T-cell (primary cell): ENCODE results near the gene CAPN11. TPM values are rescaled to one million over a fixed set of nuclear protein-coding genes. Genes with fewer than 3 reads are reported as not detected.
"Not testable (repeated sequence)": the region's sequence is repeated elsewhere in the genome, so short reads cannot be mapped to it uniquely, and the experiment has no call there.

Experiments
- ATAC-seq, 4 experiments: fragments of 200-7000 bp in 3 of 4; fragments of 150-1000 bp in 1 of 4; cut with Tn5 transposase; replicated peaks in 1 of 4; 1 replicate in 3 of 4; 2 replicates in 1 of 4; pipeline ENCODE4 v1.10.0; 2021; ENCODE audit warnings: moderate library complexity in 3 of 4, mild to moderate bottlenecking in 2 of 4, moderate number of reproducible peaks in 1 of 4
- CTCF ChIA-PET, 2 donors: fragments of 300-600 bp; sonication (Branson Sonifier 250); formaldehyde crosslinking; loops; one replicate each; lab custom pipeline; 2022; ENCODE audit warnings: antibody characterized with exemption in 2 of 2; lab: Charles Lee
- POLR2A ChIA-PET, 2 donors: fragments of 300-600 bp; sonication (Branson Sonifier 250); formaldehyde crosslinking; loops; one replicate each; lab custom pipeline; 2022; ENCODE audit warnings: antibody characterized with exemption in 2 of 2; lab: Charles Lee
- DNase-seq, 35 experiments: peaks; one replicate each; pipeline versions ENCODE4 v3.0.0 to v3.0.0-alpha.2; 2013 to 2023
- H3K27ac ChIP-seq: one replicate; pipeline ENCODE4 v1.5.1; 2013; ENCODE audit warnings: low read length
- H3K27me3 ChIP-seq, 2 experiments: replicated peaks in 1 of 2; 1 replicate in 1 of 2; 2 replicates in 1 of 2; pipeline versions ENCODE4 v1.6.1 to v1.7.0; 2013; ENCODE audit warnings: low read length in 1 of 2, mixed read lengths in 1 of 2; ENCODE audit not compliant: control insufficient read depth in 2 of 2, insufficient read depth in 2 of 2; ENCODE audit errors: extremely low read depth in 1 of 2
- H3K36me3 ChIP-seq, 2 donors: 1 replicate in 1 of 2; 2 replicates in 1 of 2; pipeline versions ENCODE4 v1.6.1 to v1.7.0; 2013; ENCODE audit warnings: low read length in 1 of 2; ENCODE audit not compliant: control insufficient read depth in 2 of 2, insufficient read depth in 1 of 2; ENCODE audit errors: extremely low read depth in 1 of 2
- H3K4me1 ChIP-seq, 2 experiments: 1 replicate in 1 of 2; 2 replicates in 1 of 2; pipeline versions ENCODE4 v1.6.1 to v1.7.0; 2013; ENCODE audit warnings: low read length in 2 of 2, mixed read lengths in 1 of 2; ENCODE audit not compliant: insufficient read depth in 2 of 2, control insufficient read depth in 1 of 2; ENCODE audit errors: extremely low read depth in 1 of 2
- H3K4me3 ChIP-seq, 2 donors: 1 replicate in 1 of 2; 2 replicates in 1 of 2; pipeline versions ENCODE4 v1.5.1 to v1.7.0; 2013; ENCODE audit warnings: mild to moderate bottlenecking in 2 of 2, low read length in 1 of 2, moderate library complexity in 1 of 2; ENCODE audit not compliant: control insufficient read depth in 1 of 2; ENCODE audit errors: extremely low read depth in 1 of 2
- H3K9me3 ChIP-seq: 2 replicates; pipeline ENCODE4 v1.7.0; 2013
- H3K27ac Mint-ChIP-seq, 2 donors: one replicate each; pipeline ENCODE4 v1.8.0; 2020 to 2021; ENCODE audit warnings: mild to moderate bottlenecking in 2 of 2, mixed read lengths in 2 of 2
- H3K27me3 Mint-ChIP-seq, 2 donors: one replicate each; pipeline ENCODE4 v1.8.0; 2021 to 2022; ENCODE audit warnings: mixed read lengths in 2 of 2
- H3K36me3 Mint-ChIP-seq: one replicate; pipeline ENCODE4 v1.8.0; 2021; ENCODE audit warnings: mixed read lengths
- H3K4me1 Mint-ChIP-seq, 3 donors: one replicate each; pipeline ENCODE4 v1.8.0; 2020 to 2022; ENCODE audit warnings: mixed read lengths in 3 of 3, mild to moderate bottlenecking in 1 of 3
- H3K4me3 Mint-ChIP-seq, 3 donors: one replicate each; pipeline ENCODE4 v1.8.0; 2020 to 2022; ENCODE audit warnings: mild to moderate bottlenecking in 3 of 3, mixed read lengths in 3 of 3, moderate library complexity in 3 of 3
- H3K9me3 Mint-ChIP-seq, 3 donors: one replicate each; pipeline ENCODE4 v1.8.0; 2020 to 2022; ENCODE audit warnings: mixed read lengths in 3 of 3
- WGBS: methylation state at CpG from one replicate; pipeline ENCODE4 v1.1.5; 2013; ENCODE audit warnings: missing lambda C conversion rate; ENCODE audit not compliant: insufficient coverage; 5-methylcytosine and 5-hydroxymethylcytosine counted together
- total RNA-seq, 35 experiments: library from RNA in 6 of 35; stranded (reverse) in 6 of 35; fragments of 120-200 nt in 1 of 35; gene quantifications; one replicate each; pipeline versions ENCODE4 v1.2.1 to v1.2.4 and lab custom pipeline; 2013 to 2026

Gene CAPN11
- total RNA-seq, 5 donors from 2014 or later (not counting 1 experiment from before 2014, with no cell fraction given): 0.79 TPM; not detected in 4

- H3K4me3 ChIP-seq: no peak overlapping the region
- Mint-ChIP-seq H3K36me3 (no peaks in the 10 kb centered on the region), H3K4me3 (no peak overlapping the region), H3K9me3 (no peaks in the 10 kb centered on the region), H3K27me3 (peaks cover 4 to 8% of the 10 kb centered on the region in 2 donors), H3K27ac (no peak overlapping the region), H3K4me1 (no peaks in the 10 kb centered on the region)
- ATAC-seq: no peak
- POLR2A ChIA-PET: interaction anchor here in 1 of 2 donors (0.5 to 0.6 kb wide), 2 partner anchors 14 to 599 kb away, joined by 4 read pairs; no protein-coding TSS in a partner anchor
- 88% methylated on average over 7 of the region's 8 CpGs for WGBS
- H3K4me1 ChIP-seq: no peaks in the 10 kb centered on the region
- CTCF ChIA-PET: no interaction called here
- H3K9me3 ChIP-seq: no peaks in the 10 kb centered on the region
- DNase-seq: no peak
- no peaks in the 10 kb centered on the region for H3K36me3 ChIP-seq
- H3K27me3 ChIP-seq: peaks cover 0 to 25% of the 10 kb centered on the region in 2 experiments
- no peak overlapping the region for H3K27ac ChIP-seq
These were observed 34.8 kb downstream of the CAPN11 start for GRCh38 chr6:44193307-44193910.

GRCh38 chr6:44194326-44194725, 35.7 kb downstream of the CAPN11 start:
- Mint-ChIP-seq H3K27ac (no peak overlapping the region), H3K9me3 (no peaks in the 10 kb centered on the region), H3K36me3 (no peaks in the 10 kb centered on the region), H3K4me1 (no peaks in the 10 kb centered on the region), H3K27me3 (peaks cover 4 to 8% of the 10 kb centered on the region in 2 donors), H3K4me3 (no peak overlapping the region)
- ChIA-PET CTCF (no interaction called here), POLR2A (no interaction called here)
- no peaks in the 10 kb centered on the region for H3K36me3 ChIP-seq
- ATAC-seq (no peak), DNase-seq (no peak)
- no peak overlapping the region for H3K27ac ChIP-seq
- no peaks in the 10 kb centered on the region for H3K9me3 ChIP-seq
- H3K27me3 ChIP-seq: peaks cover 0 to 25% of the 10 kb centered on the region in 2 experiments
- WGBS: 88% methylated on average over 2 of the region's 5 CpGs
- no peaks in the 10 kb centered on the region for H3K4me1 ChIP-seq
- no peak overlapping the region for H3K4me3 ChIP-seq

- H3K27ac Mint-ChIP-seq, H3K27me3 Mint-ChIP-seq, CTCF ChIA-PET, DNase-seq, H3K4me3 Mint-ChIP-seq, POLR2A ChIA-PET, H3K4me3 ChIP-seq, H3K4me1 Mint-ChIP-seq, H3K36me3 ChIP-seq, H3K27ac ChIP-seq, H3K36me3 Mint-ChIP-seq, H3K9me3 ChIP-seq, H3K9me3 Mint-ChIP-seq, H3K4me1 ChIP-seq, ATAC-seq: not testable (repeated sequence)
- peaks cover 0 to 34% of the 10 kb centered on the region in 2 experiments for H3K27me3 ChIP-seq
- 94% methylated on average over 8 of the region's 11 CpGs for WGBS
These were observed 37.7 kb downstream of the CAPN11 start for GRCh38 chr6:44196351-44196750.

- no peak for ATAC-seq
- 100% methylated on average over 2 of the region's 3 CpGs for WGBS
- H3K27ac ChIP-seq: no peak overlapping the region
- no peak overlapping the region for H3K4me3 Mint-ChIP-seq
- no peaks in the 10 kb centered on the region for H3K36me3 Mint-ChIP-seq
- no peak overlapping the region for H3K4me3 ChIP-seq
- no peaks in the 10 kb centered on the region for H3K36me3 ChIP-seq
- H3K4me1 ChIP-seq: no peaks in the 10 kb centered on the region
- H3K27me3 ChIP-seq: peaks cover 0 to 32% of the 10 kb centered on the region in 2 experiments
- H3K4me1 Mint-ChIP-seq: no peaks in the 10 kb centered on the region
- no peaks in the 10 kb centered on the region for H3K9me3 Mint-ChIP-seq
- peaks cover 4 to 7% of the 10 kb centered on the region in 2 donors for H3K27me3 Mint-ChIP-seq
- CTCF ChIA-PET: no interaction called here
- no peaks in the 10 kb centered on the region for H3K9me3 ChIP-seq
- DNase-seq: no peak
- no peak overlapping the region for H3K27ac Mint-ChIP-seq
- POLR2A ChIA-PET: interaction anchor here in 1 of 2 donors (0.6 kb wide), 1 partner anchor 13 kb away, joined by 3 read pairs; no protein-coding TSS in a partner anchor
These were observed 40.1 kb downstream of the CAPN11 start for GRCh38 chr6:44198684-44199083.

- no CpG with 5 or more reads among the region's 4 CpGs for WGBS
- no peak overlapping the region for H3K4me3 ChIP-seq
- ATAC-seq: no peak
- DNase-seq: no peak
- H3K27ac Mint-ChIP-seq: no peak overlapping the region
- H3K4me3 Mint-ChIP-seq: no peak overlapping the region
- H3K9me3 Mint-ChIP-seq: no peaks in the 10 kb centered on the region
- peaks cover 0 to 30% of the 10 kb centered on the region in 2 experiments for H3K27me3 ChIP-seq
- H3K4me1 ChIP-seq: no peaks in the 10 kb centered on the region
- peaks cover 4% of the 10 kb centered on the region in 2 donors for H3K27me3 Mint-ChIP-seq
- H3K4me1 Mint-ChIP-seq: no peaks in the 10 kb centered on the region
- CTCF ChIA-PET: no interaction called here
- H3K9me3 ChIP-seq: no peaks in the 10 kb centered on the region
- POLR2A ChIA-PET: no interaction called here
- H3K36me3 Mint-ChIP-seq: no peaks in the 10 kb centered on the region
- H3K36me3 ChIP-seq: no peaks in the 10 kb centered on the region
- no peak overlapping the region for H3K27ac ChIP-seq
These were observed 41.3 kb downstream of the CAPN11 start for GRCh38 chr6:44199883-44200282.

- WGBS: 81% methylated on average over 3 of the region's 3 CpGs
- CTCF ChIA-PET: no interaction called here
These were observed 42.6 kb downstream of the CAPN11 start for GRCh38 chr6:44201200-44201599.

More at GRCh38 chr6:44201200-44201599, 42.6 kb downstream of the CAPN11 start:
- no peak for DNase-seq
- no peaks in the 10 kb centered on the region for H3K36me3 Mint-ChIP-seq
- H3K27ac Mint-ChIP-seq: no peak overlapping the region
- H3K4me1 ChIP-seq: no peaks in the 10 kb centered on the region
- ATAC-seq: no peak
- peaks cover 0 to 28% of the 10 kb centered on the region in 2 experiments for H3K27me3 ChIP-seq
- POLR2A ChIA-PET: no interaction called here
- no peak overlapping the region for H3K4me3 ChIP-seq
- H3K9me3 Mint-ChIP-seq: no peaks in the 10 kb centered on the region
- no peaks in the 10 kb centered on the region for H3K9me3 ChIP-seq
- H3K4me3 Mint-ChIP-seq: no peak overlapping the region
- peaks cover 0 to 4% of the 10 kb centered on the region in 2 donors for H3K27me3 Mint-ChIP-seq
- no peak overlapping the region for H3K27ac ChIP-seq
- no peaks in the 10 kb centered on the region for H3K4me1 Mint-ChIP-seq
- H3K36me3 ChIP-seq: no peaks in the 10 kb centered on the region
